HEK293T (cell line): ENCODE results near the gene RRN3.
"Not testable (repeated sequence)": the region's sequence is repeated elsewhere in the genome, so short reads cannot be mapped to it uniquely, and the experiment has no call there.

Source experiments
- CTCF ChIA-PET: fragments of 350-600 bp; formaldehyde crosslinking; extraction: SDS; loops from one replicate; lab custom pipeline; 2021; ENCODE audit warnings: antibody characterized with exemption, inconsistent platforms; lab: Yijun Ruan, JAX
- POLR2A ChIA-PET: fragments of 350-600 bp; formaldehyde crosslinking; extraction: SDS; loops from one replicate; lab custom pipeline; 2020; ENCODE audit warnings: antibody characterized with exemption, inconsistent platforms; lab: Yijun Ruan, JAX
- DNase-seq: peaks from one replicate; pipeline ENCODE4 v3.0.0; 2012; ENCODE audit warnings: mixed read lengths; ENCODE audit errors: extremely low spot score
- ARNT ChIP-seq: fragments of 450-650 bp; IDR thresholded peaks from 2 replicates; pipeline ENCODE4 v1.6.1; 2017; ENCODE audit warnings: mild to moderate bottlenecking
- BHLHE40 ChIP-seq: fragments of 450-650 bp; IDR thresholded peaks from 2 replicates; pipeline ENCODE4 v1.6.1; 2016; ENCODE audit warnings: mild to moderate bottlenecking, moderate library complexity, borderline replicate concordance
- CTBP1 ChIP-seq: fragments of 450-650 bp; IDR thresholded peaks from 2 replicates; pipeline ENCODE4 v1.6.1; 2016; ENCODE audit warnings: borderline replicate concordance
- ELF4 ChIP-seq: fragments of 450-650 bp; IDR thresholded peaks from 2 replicates; pipeline ENCODE4 v1.6.1; 2017; ENCODE audit warnings: antibody characterized with exemption
- FOXA1 ChIP-seq: fragments of 450-650 bp; IDR thresholded peaks from 2 replicates; pipeline ENCODE4 v1.6.1; 2016; ENCODE audit warnings: mild to moderate bottlenecking
- FOXK2 ChIP-seq: fragments of 450-650 bp; IDR thresholded peaks from 2 replicates; pipeline ENCODE4 v1.6.1; 2016; ENCODE audit warnings: mild to moderate bottlenecking
- HDGF ChIP-seq: fragments of 450-650 bp; IDR thresholded peaks from 2 replicates; pipeline ENCODE4 v1.6.1; 2017; ENCODE audit warnings: antibody characterized with exemption, borderline replicate concordance
- L3MBTL2 ChIP-seq: fragments of 450-650 bp; conservative IDR thresholded peaks from 2 replicates; pipeline ENCODE4 v1.6.1; 2016; ENCODE audit warnings: mild to moderate bottlenecking
- LEF1 ChIP-seq: fragments of 450-650 bp; IDR thresholded peaks from 2 replicates; pipeline ENCODE4 v1.6.1; 2017; ENCODE audit warnings: mild to moderate bottlenecking, borderline replicate concordance
- NFRKB ChIP-seq: fragments of 450-650 bp; IDR thresholded peaks from 2 replicates; pipeline ENCODE4 v1.6.1; 2016; ENCODE audit warnings: mild to moderate bottlenecking, moderate library complexity
- SP1 ChIP-seq: fragments of 450-650 bp; IDR thresholded peaks from 2 replicates; pipeline ENCODE4 v1.6.1; 2017
- SUZ12 ChIP-seq: fragments of 450-650 bp; IDR thresholded peaks from 2 replicates; pipeline ENCODE4 v1.6.1; 2016; ENCODE audit warnings: mild to moderate bottlenecking
- TARDBP ChIP-seq: fragments of 450-650 bp; IDR thresholded peaks from 2 replicates; pipeline ENCODE4 v1.6.1; 2016
- ZNF384 ChIP-seq: fragments of 450-650 bp; IDR thresholded peaks from 2 replicates; pipeline ENCODE4 v1.6.1; 2016
- TF ChIP-seq, protein P1 (sequence below): fragments of 450-650 bp; IDR thresholded peaks from 2 replicates; pipeline ENCODE4 v1.6.1; 2016

Gene RRN3

GRCh38 chr16:15093955-15094827 lies at the start of gene RRN3:
Gene RRN3, minus strand, starts transcription at chr16:15094272. Its CDS starts 39 bp downstream, at chr16:15094233.
- peak; percentile 83 for DNase-seq
- CTCF ChIA-PET, result not testable (repeated sequence)
- TF ChIP-seq ELF4 (peak; percentile 62), NFRKB (0 out of 2 replicates have a peak, but pooled peaks have one; percentile 20), L3MBTL2 (peak; percentile 60)
- POLR2A ChIA-PET, result interaction anchor here (0.6 to 2.4 kb wide), 3 partner anchors 14 to 53 kb away, joined by 3 to 12 read pairs (median 4); partner anchors contain the start of gene NTAN1

- DNase-seq, POLR2A ChIA-PET, CTCF ChIA-PET: not testable (repeated sequence)
Observed at GRCh38 chr16:15143601-15144091, 49.6 kb upstream of the RRN3 start.

DNA sequence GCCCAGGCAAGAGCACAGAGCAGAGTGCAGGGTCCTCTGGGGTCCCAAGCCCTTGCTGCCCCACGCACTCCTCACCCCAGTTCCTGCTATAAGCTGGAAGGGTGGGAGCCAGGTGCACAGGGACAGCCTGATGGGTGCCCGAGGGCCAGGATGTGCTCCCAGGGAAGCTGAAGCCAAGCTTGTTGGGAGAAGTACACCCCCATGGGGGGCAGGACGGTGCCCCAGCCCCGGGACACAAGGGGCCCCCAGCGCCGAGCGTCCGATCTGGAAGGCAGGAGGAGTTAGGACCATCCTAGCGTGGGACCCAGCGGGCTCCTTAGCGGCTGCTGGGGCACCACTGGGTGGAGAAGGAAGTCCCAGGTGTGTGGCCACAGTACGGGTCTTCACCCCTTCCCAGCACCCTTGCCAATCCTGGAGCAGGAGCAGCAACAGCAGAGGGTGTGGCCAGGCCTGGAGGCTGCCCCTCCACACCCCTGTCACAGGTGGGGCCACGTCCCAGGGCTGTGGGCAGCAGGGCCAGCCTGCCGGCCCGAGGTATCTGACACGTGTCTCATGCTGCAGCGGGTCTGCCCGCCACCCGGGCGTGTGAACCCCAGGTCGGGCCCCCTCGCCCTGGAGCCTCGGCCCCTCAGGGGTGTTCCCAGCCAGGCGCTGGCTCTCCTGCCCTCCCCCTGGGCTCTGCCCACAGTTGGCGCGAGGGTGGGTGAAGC lies 49.0 kb upstream of the RRN3 start:
- DNase-seq, POLR2A ChIA-PET, CTCF ChIA-PET: not testable (repeated sequence)

GRCh38 chr16:15142107-15142890 lies 48.2 kb upstream of the RRN3 start:
- CTCF ChIA-PET, POLR2A ChIA-PET, DNase-seq: not testable (repeated sequence)

GRCh38 chr16:15141586-15141985 lies 47.5 kb upstream of the RRN3 start:
- DNase-seq, result no peak
- ChIA-PET POLR2A (no interaction called here), CTCF (no interaction called here)
- TF ChIP-seq BHLHE40 (no peak), ARNT (no peak), FOXA1 (no peak), ELF4 (no peak), NFRKB (no peak), SUZ12 (no peak), LEF1 (no peak), SP1 (no peak), TARDBP (no peak), ZNF384 (no peak), CTBP1 (no peak), L3MBTL2 (no peak), HDGF (no peak), FOXK2 (no peak)
- TF ChIP-seq, protein P1, sequence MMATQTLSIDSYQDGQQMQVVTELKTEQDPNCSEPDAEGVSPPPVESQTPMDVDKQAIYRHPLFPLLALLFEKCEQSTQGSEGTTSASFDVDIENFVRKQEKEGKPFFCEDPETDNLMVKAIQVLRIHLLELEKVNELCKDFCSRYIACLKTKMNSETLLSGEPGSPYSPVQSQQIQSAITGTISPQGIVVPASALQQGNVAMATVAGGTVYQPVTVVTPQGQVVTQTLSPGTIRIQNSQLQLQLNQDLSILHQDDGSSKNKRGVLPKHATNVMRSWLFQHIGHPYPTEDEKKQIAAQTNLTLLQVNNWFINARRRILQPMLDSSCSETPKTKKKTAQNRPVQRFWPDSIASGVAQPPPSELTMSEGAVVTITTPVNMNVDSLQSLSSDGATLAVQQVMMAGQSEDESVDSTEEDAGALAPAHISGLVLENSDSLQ, result no peak

- CTCF ChIA-PET, DNase-seq, POLR2A ChIA-PET: not testable (repeated sequence)
Observed at GRCh38 chr16:15140444-15141365, 46.6 kb upstream of the RRN3 start.

DNA sequence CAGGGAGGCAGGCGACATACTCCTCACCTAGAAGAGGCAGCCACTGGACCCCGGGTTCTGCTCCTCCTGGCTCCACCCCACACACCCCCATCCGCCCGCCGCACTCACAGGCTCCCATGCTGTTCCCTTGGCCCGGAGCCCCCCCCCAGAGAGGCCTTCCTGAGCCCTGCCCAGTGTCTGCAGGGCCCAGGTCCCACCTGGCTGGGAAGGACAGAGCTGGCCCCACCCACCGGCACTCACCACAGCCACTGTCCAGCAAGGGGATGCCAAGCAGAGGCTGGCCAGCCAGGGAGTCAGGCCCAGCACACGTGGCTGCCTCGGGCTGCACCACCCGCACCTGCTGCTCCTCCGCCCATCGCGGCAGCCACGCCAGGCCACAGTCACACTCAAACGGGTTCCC lies 43.4 kb upstream of the RRN3 start:
- CTCF ChIA-PET, POLR2A ChIA-PET, DNase-seq: not testable (repeated sequence)

- CTCF ChIA-PET, DNase-seq, POLR2A ChIA-PET: not testable (repeated sequence)
Observed at GRCh38 chr16:15135483-15136360, 41.6 kb upstream of the RRN3 start.

DNA sequence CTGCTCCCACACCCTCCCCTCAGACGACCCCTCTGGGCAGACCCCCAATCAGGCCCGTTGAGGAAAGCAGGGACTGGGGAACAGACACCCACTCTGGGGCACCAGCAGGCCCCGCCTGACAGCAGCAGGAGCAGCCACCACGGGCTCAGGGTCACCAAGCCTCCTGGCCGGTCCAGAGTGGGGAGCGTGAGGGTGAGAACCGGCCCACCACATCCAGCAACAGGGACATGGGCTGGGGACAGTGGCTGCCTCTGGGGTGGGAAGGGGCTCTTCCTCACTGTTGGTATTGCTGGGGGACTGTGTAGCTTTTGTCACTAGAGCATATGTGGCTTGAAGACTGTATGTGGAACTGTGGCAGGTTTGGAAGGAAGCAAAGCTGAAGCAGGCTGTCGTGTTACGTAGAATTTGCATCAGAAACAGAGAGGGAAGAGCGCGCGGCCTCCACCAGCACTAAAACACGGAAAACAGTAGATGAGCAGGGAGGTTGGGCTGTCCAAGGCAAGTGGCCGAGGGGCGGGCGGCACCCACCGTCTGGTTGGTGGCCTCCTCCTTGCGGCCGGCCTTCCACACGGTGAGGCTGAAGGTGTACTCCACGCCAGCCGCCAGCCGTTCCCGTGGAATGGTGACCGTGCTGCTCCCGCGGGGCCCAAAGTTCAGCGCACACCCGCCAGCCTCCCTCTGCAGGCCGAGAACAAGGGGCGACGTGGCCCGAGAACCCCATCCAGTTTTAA lies 40.8 kb upstream of the RRN3 start:
- CTCF ChIA-PET, DNase-seq, POLR2A ChIA-PET: not testable (repeated sequence)

DNA sequence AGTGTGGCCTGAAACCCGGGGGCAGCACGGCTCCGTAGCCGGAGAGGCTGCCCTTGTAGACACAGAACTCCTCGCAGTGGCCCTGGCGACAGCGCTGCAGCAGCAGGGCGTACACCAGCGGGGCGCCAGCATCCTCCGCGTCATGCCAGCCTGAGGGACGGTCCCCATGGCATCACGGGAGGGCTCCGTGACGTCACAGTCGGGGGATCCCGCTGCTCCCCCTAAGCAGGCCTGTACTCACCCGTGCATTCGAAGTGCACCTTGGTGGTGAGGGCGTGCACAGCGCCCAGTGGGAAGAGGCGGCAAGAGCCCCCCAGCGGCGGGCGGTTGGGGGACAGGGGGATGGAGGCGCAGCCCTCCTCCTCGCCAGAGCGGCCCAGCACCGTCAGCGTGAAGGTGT lies 39.5 kb upstream of the RRN3 start:
- CTCF ChIA-PET, POLR2A ChIA-PET, DNase-seq: not testable (repeated sequence)

DNA sequence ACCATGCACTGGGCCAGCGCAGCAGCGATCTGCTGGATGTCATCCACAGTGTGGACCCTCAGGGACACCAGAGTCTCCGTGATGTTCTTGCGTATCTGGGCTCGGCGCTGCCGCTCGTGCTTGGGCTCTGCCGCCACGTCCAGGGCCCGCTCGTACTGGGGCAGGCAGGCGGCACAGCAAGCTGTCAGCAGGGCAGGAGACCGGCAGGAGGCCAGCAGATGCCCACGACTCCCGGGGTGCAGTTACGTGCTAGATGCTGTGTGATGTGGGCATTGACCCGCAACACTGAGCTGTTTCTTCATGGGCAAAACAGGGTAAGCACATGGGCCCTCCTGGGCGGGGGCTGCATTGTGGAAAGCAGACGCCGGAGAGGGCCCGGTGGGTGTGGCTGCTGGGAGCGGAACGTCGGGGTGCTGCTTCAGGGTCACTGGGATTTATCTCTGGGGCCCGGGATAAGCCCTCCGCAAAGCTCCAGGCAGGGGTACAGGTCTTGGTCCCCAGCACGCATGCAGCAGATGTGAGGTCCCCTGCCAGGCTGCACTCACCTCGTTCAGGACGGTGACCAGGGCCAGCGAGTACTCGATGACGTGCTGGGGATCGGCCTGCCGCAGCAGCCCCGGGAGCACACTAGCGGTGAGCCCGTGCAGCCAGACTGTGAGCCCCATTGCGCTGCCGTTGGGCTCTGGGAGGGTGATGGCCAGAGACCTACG lies 38.8 kb upstream of the RRN3 start:
- CTCF ChIA-PET, DNase-seq, POLR2A ChIA-PET: not testable (repeated sequence)
